Muscle layer of duodenum (tissue), 2 donors: ENCODE results near the gene RSPH1.

ENCODE experiments used
- H3K27ac ChIP-seq: one replicate; pipeline ENCODE4 v1.7.0; 2013; ENCODE audit warnings: mild to moderate bottlenecking, low read length
- H3K27me3 ChIP-seq: one replicate; pipeline ENCODE4 v1.7.0; 2013; ENCODE audit warnings: low read depth, mild to moderate bottlenecking, control low read depth, low read length
- H3K36me3 ChIP-seq, 2 donors: one replicate each; pipeline ENCODE4 v1.7.0; 2013; ENCODE audit warnings: low read length in 2 of 2, control low read depth in 1 of 2, mild to moderate bottlenecking in 1 of 2; ENCODE audit not compliant: insufficient read depth in 2 of 2, control insufficient read depth in 1 of 2
- H3K4me1 ChIP-seq, 2 donors: one replicate each; pipeline ENCODE4 v1.7.0; 2013; ENCODE audit warnings: low read length in 2 of 2, mild to moderate bottlenecking in 2 of 2, control low read depth in 1 of 2, moderate library complexity in 1 of 2; ENCODE audit not compliant: insufficient read depth in 2 of 2, control insufficient read depth in 1 of 2
- H3K4me3 ChIP-seq, 2 donors: one replicate each; pipeline ENCODE4 v1.7.0; 2013; ENCODE audit warnings: low read length in 2 of 2, low read depth in 1 of 2, mild to moderate bottlenecking in 1 of 2
- H3K9me3 ChIP-seq, 2 donors: one replicate each; pipeline ENCODE4 v1.7.0; 2013; ENCODE audit warnings: low read length in 2 of 2, control low read depth in 1 of 2, mild to moderate bottlenecking in 1 of 2; ENCODE audit not compliant: control insufficient read depth in 1 of 2
- donor health status: healthy.

The RSPH1 gene

DNA sequence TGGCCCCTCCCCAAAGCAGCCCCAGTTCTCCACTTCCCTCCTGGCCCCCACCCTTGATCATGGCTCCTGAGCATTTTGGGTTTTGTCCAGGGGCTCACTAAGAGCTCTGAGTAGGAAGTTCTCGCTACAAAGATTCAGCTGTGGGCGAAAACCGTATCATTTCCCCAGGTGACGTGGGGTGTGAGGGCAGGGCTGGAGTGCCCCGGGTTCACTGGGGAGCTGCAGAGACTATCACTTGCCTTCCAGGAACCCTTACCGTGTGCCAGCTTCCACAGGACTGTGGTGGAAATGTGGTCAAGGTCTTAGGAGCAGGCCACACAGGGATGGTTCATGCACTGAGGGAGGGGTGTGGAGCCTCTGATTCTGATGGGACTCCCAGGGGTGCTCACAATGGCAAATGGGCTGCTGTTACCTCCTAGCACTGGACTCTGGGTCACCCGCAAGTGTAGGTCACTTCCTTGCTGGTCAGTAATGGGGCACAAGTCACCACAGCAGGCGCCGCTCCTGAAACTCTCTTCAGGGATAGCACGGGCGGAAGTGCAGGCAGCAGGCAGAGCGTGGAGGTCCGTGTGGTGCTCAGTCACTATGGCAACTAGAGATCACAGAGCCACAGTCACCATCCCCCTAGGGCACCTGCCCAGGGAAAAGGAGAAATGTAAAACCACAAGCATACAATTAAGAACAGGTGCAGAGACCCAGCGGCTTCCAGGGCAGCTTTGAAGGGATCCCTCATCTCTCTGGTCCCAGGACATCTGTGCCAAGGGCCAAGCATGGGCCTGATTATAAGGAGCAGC, 35.4 kb downstream of the RSPH1 start:
- peak overlapping the region; percentile 14 for H3K27ac ChIP-seq
- H3K4me1 ChIP-seq = peaks cover 0 to 8% of the 10 kb centered on the region in 2 donors
- H3K27me3 ChIP-seq = no peaks in the 10 kb centered on the region
- no peak overlapping the region for H3K4me3 ChIP-seq
- H3K9me3 ChIP-seq = no peaks in the 10 kb centered on the region
- H3K36me3 ChIP-seq = no peaks in the 10 kb centered on the region

DNA sequence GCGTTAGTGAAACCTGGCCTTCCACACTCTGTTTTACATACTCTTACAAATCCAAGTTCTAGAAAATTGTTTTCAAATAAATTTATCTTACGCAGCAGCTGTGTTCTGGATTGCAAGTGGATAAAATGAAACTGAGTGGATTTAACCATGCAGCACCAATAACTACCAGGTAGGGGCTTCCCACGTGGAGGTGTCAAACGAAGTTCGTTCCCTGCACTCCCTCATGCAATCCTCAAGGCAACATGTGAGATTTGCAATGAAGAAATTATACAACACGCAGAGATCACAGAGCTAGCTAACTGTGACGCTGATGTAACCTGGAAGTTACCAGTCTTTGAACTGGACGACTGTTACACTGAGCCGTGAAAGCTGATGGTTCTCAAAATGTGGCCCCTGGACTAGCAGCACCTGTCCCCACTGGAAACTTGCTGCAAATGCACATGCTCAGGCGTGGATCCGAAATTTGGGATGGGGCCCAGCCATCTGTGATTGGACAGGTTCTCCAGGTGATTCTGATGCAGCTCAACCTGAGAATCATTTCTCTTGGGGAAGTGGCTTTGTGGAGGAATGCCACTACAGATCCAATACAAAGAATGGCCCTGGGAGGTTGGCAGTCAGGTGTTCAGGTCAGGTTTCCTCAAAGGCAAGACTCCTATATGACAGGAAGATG, 36.3 kb downstream of the RSPH1 start:
- no peaks in the 10 kb centered on the region for H3K4me1 ChIP-seq
- no peak overlapping the region for H3K4me3 ChIP-seq
- no peaks in the 10 kb centered on the region for H3K27me3 ChIP-seq
- no peaks in the 10 kb centered on the region for H3K36me3 ChIP-seq
- H3K9me3 ChIP-seq = no peaks in the 10 kb centered on the region
- peak overlapping the region; percentile 14 for H3K27ac ChIP-seq

DNA sequence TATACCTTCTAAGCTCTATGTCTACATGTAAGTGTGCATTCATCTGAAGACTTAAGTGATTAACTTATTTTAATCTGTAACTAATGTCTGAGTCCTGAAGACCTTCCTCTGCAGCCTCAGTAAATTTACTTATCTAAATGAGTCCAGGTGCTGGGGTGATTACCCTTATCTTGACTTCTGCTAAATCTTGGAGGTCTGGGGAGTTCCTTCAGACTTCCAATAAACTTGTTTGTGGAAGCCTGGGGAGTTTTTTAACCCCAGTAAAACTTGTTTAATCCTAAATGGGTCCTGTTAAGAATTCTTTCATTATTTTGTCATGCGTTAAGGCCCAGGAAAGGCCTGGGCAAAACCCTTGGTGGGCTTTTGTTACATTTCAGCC, 37.0 kb downstream of the RSPH1 start:
- Histone ChIP-seq H3K4me1 (no peaks in the 10 kb centered on the region), H3K27ac (no peak overlapping the region), H3K27me3 (no peaks in the 10 kb centered on the region), H3K9me3 (no peaks in the 10 kb centered on the region), H3K4me3 (no peak overlapping the region), H3K36me3 (no peaks in the 10 kb centered on the region)

DNA sequence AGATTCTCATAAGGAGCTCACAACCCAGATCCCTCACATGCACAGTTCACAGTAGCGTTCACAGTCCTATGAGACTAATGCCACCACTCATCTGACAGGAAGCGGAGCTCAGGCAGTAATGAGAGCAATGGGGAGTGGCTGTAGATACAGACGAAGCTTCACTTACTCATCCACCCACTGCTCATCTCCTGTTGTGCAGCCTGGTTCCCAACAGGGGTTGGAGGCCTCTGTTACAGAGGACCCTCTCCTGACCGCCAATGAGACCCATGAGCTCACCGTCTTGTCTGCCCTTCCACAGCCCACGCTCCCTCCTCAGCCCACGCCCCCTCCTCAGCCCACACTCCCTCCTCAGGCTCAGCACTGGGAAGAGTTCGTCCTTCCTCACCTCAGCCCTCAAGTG, 39.6 kb downstream of the RSPH1 start:
- no peaks in the 10 kb centered on the region for H3K9me3 ChIP-seq
- no peak overlapping the region for H3K27ac ChIP-seq
- H3K4me3 ChIP-seq = no peak overlapping the region
- no peaks in the 10 kb centered on the region for H3K27me3 ChIP-seq
- H3K36me3 ChIP-seq = no peaks in the 10 kb centered on the region
- H3K4me1 ChIP-seq = no peaks in the 10 kb centered on the region

DNA sequence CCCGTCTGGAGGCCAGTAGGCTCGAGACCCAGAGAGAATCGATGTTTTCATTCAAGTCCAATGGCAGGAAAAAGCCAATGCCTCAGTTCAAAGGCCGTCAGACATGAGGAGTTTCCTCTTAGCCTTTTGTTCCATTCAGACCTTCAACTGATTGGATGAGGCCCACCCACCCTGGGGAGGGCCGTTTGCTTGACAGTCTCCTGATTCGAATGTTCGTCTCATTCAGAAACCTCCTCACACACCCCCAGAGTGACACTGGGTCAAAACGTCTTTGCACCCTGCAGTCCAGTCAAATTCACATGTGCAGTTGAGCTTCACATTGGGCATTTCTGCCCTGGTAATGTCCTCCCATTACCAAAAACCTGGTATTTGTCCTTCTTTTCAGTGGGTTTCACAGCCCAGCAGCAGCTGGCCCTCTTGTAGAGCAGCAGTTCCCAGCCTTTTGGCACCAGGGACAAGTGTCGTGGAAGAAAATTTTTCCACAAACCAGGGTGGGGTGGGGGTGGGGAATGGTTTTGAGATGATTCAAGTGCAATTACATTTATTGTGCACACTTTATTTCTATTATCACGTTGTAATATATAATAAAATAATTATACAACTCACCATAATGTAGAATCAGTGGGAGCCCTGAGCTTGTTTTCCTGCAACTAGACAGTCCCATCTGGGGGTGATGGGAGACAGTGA, 40.1 kb downstream of the RSPH1 start:
- Histone ChIP-seq H3K4me3 (no peak overlapping the region), H3K36me3 (no peaks in the 10 kb centered on the region), H3K27me3 (no peaks in the 10 kb centered on the region), H3K9me3 (no peaks in the 10 kb centered on the region), H3K4me1 (no peaks in the 10 kb centered on the region), H3K27ac (no peak overlapping the region)

DNA sequence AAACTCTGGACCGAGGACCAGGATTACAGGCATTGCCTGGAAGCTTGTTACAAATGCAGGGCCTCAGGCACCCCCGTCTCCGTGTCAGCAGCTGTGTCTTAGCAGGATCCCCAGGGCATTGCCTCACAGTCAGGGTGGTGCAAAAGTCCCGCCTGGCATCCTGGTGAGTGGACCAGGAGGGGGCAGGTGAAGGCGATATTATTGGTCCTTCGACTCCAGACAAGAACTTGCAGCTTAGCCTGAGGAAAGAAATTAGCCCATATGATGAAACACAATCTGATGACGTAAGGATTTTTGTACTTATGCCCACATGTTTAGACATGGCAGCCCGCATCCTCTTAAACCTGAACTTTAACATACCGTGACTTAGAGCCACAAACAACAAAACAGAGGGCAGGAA, 40.8 kb downstream of the RSPH1 start:
- Histone ChIP-seq H3K4me3 (no peak overlapping the region), H3K27ac (no peak overlapping the region), H3K36me3 (no peaks in the 10 kb centered on the region), H3K4me1 (no peaks in the 10 kb centered on the region), H3K27me3 (no peaks in the 10 kb centered on the region), H3K9me3 (no peaks in the 10 kb centered on the region)

DNA sequence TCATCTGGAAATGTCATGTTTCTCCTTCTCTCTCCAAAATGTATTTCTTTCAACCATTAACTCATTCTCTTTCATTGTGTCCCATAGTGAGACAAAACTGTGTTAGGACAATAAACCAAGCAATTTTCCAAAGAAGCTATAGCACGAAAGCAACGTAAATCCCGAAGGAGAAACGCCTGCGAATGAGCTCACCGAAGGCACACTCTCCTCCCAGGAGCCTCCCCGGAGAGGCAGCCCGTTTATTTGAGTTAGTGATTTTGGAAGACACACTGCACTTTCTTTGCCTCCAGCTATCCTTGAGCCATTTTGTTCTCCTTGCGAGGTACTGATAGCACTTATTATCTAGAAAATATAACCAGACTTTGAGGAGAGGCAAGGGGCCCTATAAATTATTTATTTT, 41.2 kb downstream of the RSPH1 start:
- H3K27ac ChIP-seq = no peak overlapping the region
- no peaks in the 10 kb centered on the region for H3K4me1 ChIP-seq
- H3K27me3 ChIP-seq = no peaks in the 10 kb centered on the region
- H3K4me3 ChIP-seq = no peak overlapping the region
- H3K9me3 ChIP-seq = no peaks in the 10 kb centered on the region
- no peaks in the 10 kb centered on the region for H3K36me3 ChIP-seq

DNA sequence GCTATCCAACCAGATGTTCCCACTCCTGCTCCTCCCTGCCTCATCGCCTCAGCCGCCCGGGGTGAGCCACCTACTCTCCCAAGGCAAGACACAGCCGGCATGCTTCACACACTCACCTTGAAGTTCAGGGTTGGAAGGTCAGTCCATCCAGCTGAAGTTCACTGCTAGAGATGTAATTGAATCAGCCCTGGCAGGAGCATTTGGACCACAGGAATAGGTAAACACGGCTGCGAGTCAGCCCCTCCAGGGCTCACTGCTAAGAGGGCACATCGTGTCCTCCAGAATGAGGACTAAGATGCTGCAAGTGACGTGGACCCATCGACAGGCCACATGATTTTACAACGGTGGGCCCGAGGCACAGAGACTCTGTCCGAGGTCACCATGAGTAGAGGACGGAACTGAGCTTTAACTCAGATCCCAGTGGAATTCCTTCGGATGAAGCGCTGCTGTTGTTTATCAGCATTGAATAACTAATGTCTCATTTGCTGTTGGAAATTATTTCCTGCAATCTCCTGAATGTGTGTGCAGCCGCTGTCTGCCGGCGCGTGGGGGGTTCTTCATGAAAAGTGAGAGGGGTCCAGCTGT, 41.9 kb downstream of the RSPH1 start:
- Histone ChIP-seq H3K36me3 (no peaks in the 10 kb centered on the region), H3K27ac (no peak overlapping the region), H3K27me3 (no peaks in the 10 kb centered on the region), H3K9me3 (no peaks in the 10 kb centered on the region), H3K4me1 (no peaks in the 10 kb centered on the region), H3K4me3 (no peak overlapping the region)

DNA sequence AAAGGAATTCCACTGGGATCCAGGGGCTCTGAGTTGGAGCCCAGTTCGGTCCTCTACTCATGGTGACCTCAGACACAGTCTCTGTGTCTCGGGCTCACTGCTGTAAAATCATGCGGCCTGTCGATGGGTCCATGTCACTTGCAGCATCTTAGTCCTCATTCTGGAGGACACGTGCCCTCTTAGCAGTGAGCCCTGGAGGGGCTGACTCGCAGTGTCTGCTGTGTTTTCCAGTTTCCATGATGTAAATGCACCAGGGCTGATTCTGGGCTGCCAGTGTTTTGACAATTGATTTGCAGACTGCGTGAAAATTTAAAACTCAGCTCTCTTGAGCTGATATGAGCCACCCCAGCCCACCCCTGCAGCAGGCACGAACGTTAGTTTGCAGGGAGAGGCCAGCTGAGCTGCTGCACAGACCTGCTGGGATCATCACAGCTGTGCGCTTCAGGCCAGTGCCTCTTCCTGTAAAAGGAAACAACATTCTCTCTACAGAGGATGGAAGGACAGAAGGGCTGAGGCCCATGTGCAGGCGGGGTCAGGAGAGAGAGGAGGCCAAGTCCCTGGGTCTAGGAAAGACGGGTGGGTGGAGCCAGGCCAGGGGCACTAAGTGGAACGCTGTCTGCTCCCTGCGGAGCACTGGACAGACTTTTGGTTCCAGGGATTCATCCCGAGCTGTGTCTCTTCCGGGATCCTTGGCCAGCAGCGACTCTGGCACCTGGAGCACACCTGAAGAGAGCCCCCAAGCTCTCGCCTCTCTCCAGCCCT, 42.6 kb downstream of the RSPH1 start:
- H3K27me3 ChIP-seq = no peaks in the 10 kb centered on the region
- no peaks in the 10 kb centered on the region for H3K9me3 ChIP-seq
- no peak overlapping the region for H3K27ac ChIP-seq
- H3K4me3 ChIP-seq = no peak overlapping the region
- no peaks in the 10 kb centered on the region for H3K36me3 ChIP-seq
- no peaks in the 10 kb centered on the region for H3K4me1 ChIP-seq

DNA sequence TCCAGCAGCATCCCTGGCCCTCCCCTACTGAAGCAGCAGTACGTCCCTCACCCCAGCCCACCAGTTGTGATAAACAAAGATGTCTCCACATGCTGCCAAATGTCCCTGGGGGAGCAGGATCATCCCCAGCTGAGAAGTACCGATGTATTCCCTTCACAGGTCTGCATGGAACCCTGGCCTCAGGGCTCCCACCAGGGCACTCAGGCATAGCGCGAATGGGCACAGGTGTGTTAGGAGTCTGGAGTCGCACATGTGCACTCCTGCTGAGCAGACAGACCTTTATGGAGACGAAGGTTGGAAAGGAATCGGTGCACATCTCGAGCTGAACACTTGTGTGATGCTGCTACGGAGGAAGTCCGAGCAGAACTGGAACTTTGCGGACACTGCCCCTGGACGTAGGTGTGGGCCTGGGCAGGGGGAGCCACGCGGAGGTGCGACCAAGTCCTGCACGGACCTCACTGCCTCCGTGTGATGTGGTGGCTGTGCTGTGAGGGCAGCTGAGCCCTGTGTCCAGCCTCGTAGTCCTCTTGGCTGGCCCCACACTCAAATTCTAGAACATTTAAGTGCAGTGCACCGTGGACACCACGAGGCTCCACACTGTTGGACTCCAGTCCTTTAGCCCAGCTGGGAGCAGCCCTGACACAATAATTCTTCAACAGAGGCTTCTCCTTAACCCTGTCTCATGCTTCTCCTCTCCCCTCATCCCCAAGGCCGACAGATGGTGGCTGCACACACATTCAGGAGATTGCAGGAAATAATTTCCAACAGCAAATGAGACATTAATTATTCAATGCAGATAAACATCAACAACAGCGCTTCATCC, 43.4 kb downstream of the RSPH1 start:
- Histone ChIP-seq H3K27me3 (no peaks in the 10 kb centered on the region), H3K9me3 (no peaks in the 10 kb centered on the region), H3K36me3 (no peaks in the 10 kb centered on the region), H3K4me3 (no peak overlapping the region), H3K4me1 (no peaks in the 10 kb centered on the region), H3K27ac (no peak overlapping the region)
